SK-N-SH (cell line): ENCODE results near the gene MAST4. TPM values are rescaled to one million over a fixed set of nuclear protein-coding genes. Genes with fewer than 3 reads are reported as not detected.

Experiments
- CTCF ChIA-PET: fragments of 300-600, 350-600 bp; formaldehyde crosslinking; extraction: SDS; loops from one replicate; lab custom pipeline; 2021; lab: Yijun Ruan, JAX
- POLR2A ChIA-PET: fragments of 350-600 bp; sonication (Branson Sonifier 250); formaldehyde crosslinking; extraction: SDS; loops from one replicate; lab custom pipeline; 2020; ENCODE audit warnings: antibody characterized with exemption, inconsistent platforms; lab: Yijun Ruan, JAX
- DNase-seq: peaks from one replicate; pipeline ENCODE4 v3.0.0; 2012
- H2AFZ ChIP-seq: fragments of 200-600 bp; sonication (generic); 2 replicates; pipeline ENCODE4 v1.8.1; 2016; ENCODE audit warnings: antibody characterized with exemption, mild to moderate bottlenecking, low read depth
- H3F3A ChIP-seq: fragments of 200-600 bp; sonication (generic); replicated peaks from 2 replicates; pipeline ENCODE3; 2016; ENCODE audit warnings: antibody characterized with exemption, mild to moderate bottlenecking; ENCODE audit not compliant: insufficient read depth
- H3K27ac ChIP-seq, 2 experiments: fragments of 200-500 bp in 1 of 2; fragments of 200-600 bp in 1 of 2; sonication (Bioruptor generic) in 1 of 2; sonication (generic), shearing (Covaris generic) in 1 of 2; 2 replicates each; pipeline versions ENCODE4 v1.5.1 to v1.6.1; 2014 to 2016; ENCODE audit warnings: low read depth in 2 of 2, inconsistent platforms in 1 of 2, low read length in 1 of 2, mild to moderate bottlenecking in 1 of 2, mixed read lengths in 1 of 2
- H3K27me3 ChIP-seq: fragments of 200-600 bp; sonication (generic), shearing (Covaris generic); 2 replicates; pipeline ENCODE4 v1.6.1; 2016; ENCODE audit warnings: mixed run types; ENCODE audit not compliant: insufficient read depth
- H3K36me3 ChIP-seq, 2 experiments: fragments of 200-500 bp in 1 of 2; fragments of 200-600 bp in 1 of 2; sonication (Bioruptor generic) in 1 of 2; sonication (generic) in 1 of 2; replicated peaks in 1 of 2; 2 replicates each; pipeline versions ENCODE3 to v1.5.1; 2014 to 2016; ENCODE audit warnings: low read length in 1 of 2, mild to moderate bottlenecking in 1 of 2; ENCODE audit not compliant: insufficient read depth in 2 of 2, control insufficient read depth in 1 of 2
- H3K4me1 ChIP-seq, 2 experiments: fragments of 200-500 bp in 1 of 2; fragments of 200-600 bp in 1 of 2; sonication (Bioruptor generic) in 1 of 2; sonication (generic), shearing (Covaris generic) in 1 of 2; 2 replicates each; pipeline versions ENCODE4 v1.5.1 to v1.6.1; 2014 to 2016; ENCODE audit warnings: low read depth in 1 of 2, low read length in 1 of 2, mixed run types in 1 of 2; ENCODE audit not compliant: insufficient read depth in 2 of 2, control insufficient read depth in 1 of 2
- H3K4me2 ChIP-seq: fragments of 200-600 bp; sonication (generic), shearing (Covaris generic); 2 replicates; pipeline ENCODE4 v1.6.1; 2017; ENCODE audit warnings: mixed run types
- H3K4me3 ChIP-seq, 2 experiments: fragments of 200-500 bp in 1 of 2; fragments of 200-600 bp in 1 of 2; sonication (Bioruptor generic) in 1 of 2; sonication (generic), shearing (Covaris generic) in 1 of 2; 2 replicates each; pipeline versions ENCODE4 v1.5.1 to v1.8.1; 2014 to 2016; ENCODE audit warnings: low read depth in 2 of 2, inconsistent platforms in 1 of 2, low read length in 1 of 2, mild to moderate bottlenecking in 1 of 2, mixed read lengths in 1 of 2, moderate library complexity in 1 of 2
- H3K79me2 ChIP-seq: fragments of 200-600 bp; sonication (generic); 2 replicates; pipeline ENCODE4 v1.8.1; 2017; ENCODE audit warnings: mild to moderate bottlenecking; ENCODE audit not compliant: insufficient read depth
- H3K9ac ChIP-seq: fragments of 200-600 bp; sonication (generic); 2 replicates; pipeline ENCODE4 v1.6.1; 2017; ENCODE audit warnings: mixed run types
- H3K9me2 ChIP-seq: fragments of 200-600 bp; sonication (generic); 2 replicates; pipeline ENCODE4 v1.6.1; 2017; ENCODE audit warnings: mixed run types
- H3K9me3 ChIP-seq: fragments of 200-600 bp; sonication (generic); 2 replicates; pipeline ENCODE4 v1.6.1; 2017; ENCODE audit warnings: mixed run types, mild to moderate bottlenecking, moderate library complexity
- H4K20me1 ChIP-seq: fragments of 200-600 bp; sonication (generic); 2 replicates; pipeline ENCODE4 v1.6.1; 2017; ENCODE audit warnings: mild to moderate bottlenecking, mixed run types; ENCODE audit not compliant: insufficient read depth
- EZH2phosphoT487 ChIP-seq: fragments of 200-600 bp; sonication (generic); IDR thresholded peaks from 2 replicates; pipeline ENCODE4 v1.6.1; 2017; ENCODE audit warnings: low read depth, mixed run types, mild to moderate bottlenecking, antibody characterized with exemption, moderate library complexity, borderline replicate concordance
- FOXM1 ChIP-seq: IDR thresholded peaks from 2 replicates; pipeline ENCODE4 v1.4.0; 2012; ENCODE audit warnings: low read depth, mild to moderate bottlenecking
- GABPA ChIP-seq: IDR thresholded peaks from 2 replicates; pipeline ENCODE4 v1.4.0; 2012; ENCODE audit warnings: low read depth, mild to moderate bottlenecking
- GATA2 ChIP-seq: sonication (generic); formaldehyde crosslinking; IDR thresholded peaks from 2 replicates; pipeline ENCODE4 v1.5.0; 2020; ENCODE audit warnings: mild to moderate bottlenecking, missing genetic modification reagents
- JUND ChIP-seq: IDR thresholded peaks from 2 replicates; pipeline ENCODE4 v1.4.0; 2012
- MEF2A ChIP-seq: IDR thresholded peaks from 2 replicates; pipeline ENCODE4 v1.4.0; 2012; ENCODE audit warnings: low read depth, borderline replicate concordance
- NRF1 ChIP-seq: IDR thresholded peaks from 2 replicates; pipeline ENCODE4 v1.6.1; 2012; ENCODE audit warnings: low read depth, mild to moderate bottlenecking, low read length
- POLR2AphosphoS5 ChIP-seq: IDR thresholded peaks from 2 replicates; pipeline ENCODE4 v1.6.1; 2012; ENCODE audit warnings: low read depth, low read length
- RCOR1 ChIP-seq: fragments of 150-350 bp; IDR thresholded peaks from 2 replicates; pipeline ENCODE4 v1.6.1; 2017; ENCODE audit warnings: antibody characterized with exemption, low read length
- SMC3 ChIP-seq: IDR thresholded peaks from 2 replicates; pipeline ENCODE4 v1.6.1; 2012; ENCODE audit warnings: low read depth, low read length, improper control_type of control experiment
- TAF1 ChIP-seq: IDR thresholded peaks from 2 replicates; pipeline ENCODE4 v1.6.1; 2012; ENCODE audit warnings: low read depth, mild to moderate bottlenecking, low read length, moderate library complexity, borderline replicate concordance
- TEAD4 ChIP-seq: IDR thresholded peaks from 2 replicates; pipeline ENCODE4 v1.4.0; 2012; ENCODE audit warnings: mild to moderate bottlenecking, borderline replicate concordance; ENCODE audit not compliant: insufficient read depth
- WGBS: methylation state at CpG from one replicate; pipeline ENCODE4 v1.1.6; 2017; ENCODE audit warnings: low lambda C conversion rate; 5-methylcytosine and 5-hydroxymethylcytosine counted together
- polyA plus RNA-seq, 3 experiments: library from polyadenylated mRNA; depleted of rRNA; stranded (reverse); fragments of >200 nt; gene quantifications; 2 replicates each; pipeline ENCODE4 v1.2.3, GENCODE V29; 2012
- TF ChIP-seq, protein P1 (sequence below): fragments of 150-350 bp; IDR thresholded peaks from 2 replicates; pipeline ENCODE4 v1.6.1; 2017; ENCODE audit warnings: antibody characterized with exemption, low read length, low read depth, borderline replicate concordance
- TF ChIP-seq, protein P2 (sequence below): IDR thresholded peaks from 2 replicates; pipeline ENCODE4 v1.6.1; 2012; ENCODE audit warnings: mild to moderate bottlenecking, low read depth, low read length, moderate library complexity
- TF ChIP-seq, protein P3 (sequence below): fragments of 150-350 bp; IDR thresholded peaks from 2 replicates; pipeline ENCODE4 v1.6.1; 2016; ENCODE audit warnings: mild to moderate bottlenecking, low read depth, low read length
- TF ChIP-seq, protein P4 (sequence below): IDR thresholded peaks from 2 replicates; pipeline ENCODE4 v1.4.0; 2012; ENCODE audit warnings: low read depth, borderline replicate concordance

The MAST4 gene
- polyA plus RNA-seq, 1 of the 3 experiments (the other 2 are of a cell fraction) = 2.2 TPM

DNA sequence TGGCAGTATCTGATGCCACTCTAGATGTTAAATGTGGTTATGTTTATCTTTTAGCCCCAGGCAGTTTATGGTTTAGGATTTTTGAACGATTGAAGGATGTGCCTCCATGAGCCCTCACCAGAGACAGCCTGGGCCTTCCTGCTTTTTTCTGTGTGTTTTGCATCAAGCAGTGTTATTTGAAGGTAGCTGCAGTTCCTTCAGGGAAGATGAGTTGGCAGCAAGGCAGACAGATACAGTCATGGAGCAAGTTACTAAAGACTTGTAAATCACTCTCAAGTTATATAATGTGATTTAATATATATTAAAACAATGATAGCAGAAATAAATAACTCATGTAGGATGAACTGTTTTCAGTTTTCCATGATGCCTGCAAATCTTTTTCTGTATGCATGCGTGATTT is 395.6 kb downstream of the MAST4 start:
- POLR2A ChIA-PET = interaction anchor here (0.6 kb wide), 1 partner anchor 104 kb away, joined by 4 read pairs; no protein-coding TSS in a partner anchor
- no peaks in the 10 kb centered on the region for H4K20me1 ChIP-seq
- no peaks in the 10 kb centered on the region for H3K9me3 ChIP-seq
- CTCF ChIA-PET = interaction anchor here (1.2 to 2.5 kb wide), 5 partner anchors 9 to 217 kb away, joined by 3 to 10 read pairs (median 5); no protein-coding TSS in a partner anchor
- H3K79me2 ChIP-seq = no peaks in the 10 kb centered on the region
- no peaks in the 10 kb centered on the region for H3K36me3 ChIP-seq
- H3F3A ChIP-seq = no peaks in the 10 kb centered on the region
- no peaks in the 10 kb centered on the region; a peak in 2 of 4 replicates for H3K4me1 ChIP-seq
- no peak overlapping the region for H3K9ac ChIP-seq
- no peak overlapping the region for H3K27ac ChIP-seq
- no peak for DNase-seq
- TF ChIP-seq SMC3 (no peak), JUND (no peak), MEF2A (no peak), GATA2 (CRISPR knock-in tag) (no peak), EZH2phosphoT487 (no peak), RCOR1 (no peak), TEAD4 (no peak), FOXM1 (no peak), POLR2AphosphoS5 (no peak), TAF1 (no peak), GABPA (no peak), NRF1 (no peak)
- TF ChIP-seq, protein P1, sequence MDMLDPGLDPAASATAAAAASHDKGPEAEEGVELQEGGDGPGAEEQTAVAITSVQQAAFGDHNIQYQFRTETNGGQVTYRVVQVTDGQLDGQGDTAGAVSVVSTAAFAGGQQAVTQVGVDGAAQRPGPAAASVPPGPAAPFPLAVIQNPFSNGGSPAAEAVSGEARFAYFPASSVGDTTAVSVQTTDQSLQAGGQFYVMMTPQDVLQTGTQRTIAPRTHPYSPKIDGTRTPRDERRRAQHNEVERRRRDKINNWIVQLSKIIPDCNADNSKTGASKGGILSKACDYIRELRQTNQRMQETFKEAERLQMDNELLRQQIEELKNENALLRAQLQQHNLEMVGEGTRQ = no peak
- TF ChIP-seq, protein P2, sequence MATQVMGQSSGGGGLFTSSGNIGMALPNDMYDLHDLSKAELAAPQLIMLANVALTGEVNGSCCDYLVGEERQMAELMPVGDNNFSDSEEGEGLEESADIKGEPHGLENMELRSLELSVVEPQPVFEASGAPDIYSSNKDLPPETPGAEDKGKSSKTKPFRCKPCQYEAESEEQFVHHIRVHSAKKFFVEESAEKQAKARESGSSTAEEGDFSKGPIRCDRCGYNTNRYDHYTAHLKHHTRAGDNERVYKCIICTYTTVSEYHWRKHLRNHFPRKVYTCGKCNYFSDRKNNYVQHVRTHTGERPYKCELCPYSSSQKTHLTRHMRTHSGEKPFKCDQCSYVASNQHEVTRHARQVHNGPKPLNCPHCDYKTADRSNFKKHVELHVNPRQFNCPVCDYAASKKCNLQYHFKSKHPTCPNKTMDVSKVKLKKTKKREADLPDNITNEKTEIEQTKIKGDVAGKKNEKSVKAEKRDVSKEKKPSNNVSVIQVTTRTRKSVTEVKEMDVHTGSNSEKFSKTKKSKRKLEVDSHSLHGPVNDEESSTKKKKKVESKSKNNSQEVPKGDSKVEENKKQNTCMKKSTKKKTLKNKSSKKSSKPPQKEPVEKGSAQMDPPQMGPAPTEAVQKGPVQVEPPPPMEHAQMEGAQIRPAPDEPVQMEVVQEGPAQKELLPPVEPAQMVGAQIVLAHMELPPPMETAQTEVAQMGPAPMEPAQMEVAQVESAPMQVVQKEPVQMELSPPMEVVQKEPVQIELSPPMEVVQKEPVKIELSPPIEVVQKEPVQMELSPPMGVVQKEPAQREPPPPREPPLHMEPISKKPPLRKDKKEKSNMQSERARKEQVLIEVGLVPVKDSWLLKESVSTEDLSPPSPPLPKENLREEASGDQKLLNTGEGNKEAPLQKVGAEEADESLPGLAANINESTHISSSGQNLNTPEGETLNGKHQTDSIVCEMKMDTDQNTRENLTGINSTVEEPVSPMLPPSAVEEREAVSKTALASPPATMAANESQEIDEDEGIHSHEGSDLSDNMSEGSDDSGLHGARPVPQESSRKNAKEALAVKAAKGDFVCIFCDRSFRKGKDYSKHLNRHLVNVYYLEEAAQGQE = no peak
- TF ChIP-seq, protein P3, sequence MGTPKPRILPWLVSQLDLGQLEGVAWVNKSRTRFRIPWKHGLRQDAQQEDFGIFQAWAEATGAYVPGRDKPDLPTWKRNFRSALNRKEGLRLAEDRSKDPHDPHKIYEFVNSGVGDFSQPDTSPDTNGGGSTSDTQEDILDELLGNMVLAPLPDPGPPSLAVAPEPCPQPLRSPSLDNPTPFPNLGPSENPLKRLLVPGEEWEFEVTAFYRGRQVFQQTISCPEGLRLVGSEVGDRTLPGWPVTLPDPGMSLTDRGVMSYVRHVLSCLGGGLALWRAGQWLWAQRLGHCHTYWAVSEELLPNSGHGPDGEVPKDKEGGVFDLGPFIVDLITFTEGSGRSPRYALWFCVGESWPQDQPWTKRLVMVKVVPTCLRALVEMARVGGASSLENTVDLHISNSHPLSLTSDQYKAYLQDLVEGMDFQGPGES = no peak
- TF ChIP-seq, protein P4, sequence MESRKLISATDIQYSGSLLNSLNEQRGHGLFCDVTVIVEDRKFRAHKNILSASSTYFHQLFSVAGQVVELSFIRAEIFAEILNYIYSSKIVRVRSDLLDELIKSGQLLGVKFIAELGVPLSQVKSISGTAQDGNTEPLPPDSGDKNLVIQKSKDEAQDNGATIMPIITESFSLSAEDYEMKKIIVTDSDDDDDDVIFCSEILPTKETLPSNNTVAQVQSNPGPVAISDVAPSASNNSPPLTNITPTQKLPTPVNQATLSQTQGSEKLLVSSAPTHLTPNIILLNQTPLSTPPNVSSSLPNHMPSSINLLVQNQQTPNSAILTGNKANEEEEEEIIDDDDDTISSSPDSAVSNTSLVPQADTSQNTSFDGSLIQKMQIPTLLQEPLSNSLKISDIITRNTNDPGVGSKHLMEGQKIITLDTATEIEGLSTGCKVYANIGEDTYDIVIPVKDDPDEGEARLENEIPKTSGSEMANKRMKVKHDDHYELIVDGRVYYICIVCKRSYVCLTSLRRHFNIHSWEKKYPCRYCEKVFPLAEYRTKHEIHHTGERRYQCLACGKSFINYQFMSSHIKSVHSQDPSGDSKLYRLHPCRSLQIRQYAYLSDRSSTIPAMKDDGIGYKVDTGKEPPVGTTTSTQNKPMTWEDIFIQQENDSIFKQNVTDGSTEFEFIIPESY = no peak
- no peak overlapping the region for H3K4me3 ChIP-seq
- no peaks in the 10 kb centered on the region for H3K9me2 ChIP-seq
- H2AFZ ChIP-seq = no peak overlapping the region
- WGBS = 19% methylated on average over 2 of the region's 2 CpGs
- H3K4me2 ChIP-seq = no peak overlapping the region
- no peaks in the 10 kb centered on the region for H3K27me3 ChIP-seq
